ENCODE measurements around the gene TNNT1.
"Not testable (repeated sequence)": the region's sequence is repeated elsewhere in the genome, so short reads cannot be mapped to it uniquely, and the experiment has no call there.

Gene TNNT1, protein sequence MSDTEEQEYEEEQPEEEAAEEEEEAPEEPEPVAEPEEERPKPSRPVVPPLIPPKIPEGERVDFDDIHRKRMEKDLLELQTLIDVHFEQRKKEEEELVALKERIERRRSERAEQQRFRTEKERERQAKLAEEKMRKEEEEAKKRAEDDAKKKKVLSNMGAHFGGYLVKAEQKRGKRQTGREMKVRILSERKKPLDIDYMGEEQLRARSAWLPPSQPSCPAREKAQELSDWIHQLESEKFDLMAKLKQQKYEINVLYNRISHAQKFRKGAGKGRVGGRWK

DNA sequence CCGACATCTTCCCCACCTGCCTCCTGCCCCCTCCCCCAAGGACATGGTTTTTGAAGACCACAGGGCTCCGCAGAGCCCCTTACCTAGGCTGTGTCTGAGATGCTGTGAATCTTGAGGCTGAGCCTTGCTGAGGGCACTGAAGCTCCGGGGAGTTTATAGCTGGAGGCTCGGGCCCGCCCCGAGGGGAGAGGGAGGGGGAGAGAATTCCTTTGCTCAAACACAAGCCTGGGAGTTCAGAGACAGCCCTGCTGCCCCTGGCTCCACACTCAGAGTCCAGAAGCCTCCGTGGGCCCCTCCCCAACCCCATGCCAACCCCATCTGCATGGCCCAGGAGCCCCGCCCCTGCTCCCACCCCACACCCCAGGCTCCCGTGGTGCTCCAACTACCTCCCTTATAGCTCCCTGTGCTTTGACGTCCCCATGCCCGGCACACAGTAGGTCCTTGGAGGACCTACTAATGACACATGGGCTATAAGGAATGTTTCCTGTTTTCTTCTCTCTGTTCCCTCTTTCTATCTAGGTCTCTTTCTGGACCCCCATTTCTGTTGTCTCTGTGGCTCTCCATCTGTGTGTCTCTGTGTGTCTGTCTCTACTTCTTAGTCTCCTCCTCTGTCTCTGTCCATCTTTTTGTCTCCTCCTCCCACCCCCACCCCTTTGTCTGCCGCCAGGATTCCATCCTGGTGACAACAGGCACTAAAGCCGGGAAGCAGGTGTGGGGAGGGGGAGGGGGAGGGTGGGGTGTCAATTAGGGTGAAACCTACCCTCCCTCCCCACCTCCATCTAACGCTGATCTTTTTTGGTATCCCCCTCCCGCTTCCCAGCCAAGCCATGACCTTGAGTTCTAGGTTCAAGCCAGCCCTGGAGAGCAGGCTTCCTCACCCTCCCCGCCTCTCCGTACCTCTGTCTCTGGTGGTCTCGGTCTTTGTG lies at the start of gene TNNT1:
TNNT1 (minus strand) TSS at position 129 of the 926 bp plus-strand sequence. CDS start 2,049 bp downstream, outside the sequence.
- no peak for DNase-seq

DNA sequence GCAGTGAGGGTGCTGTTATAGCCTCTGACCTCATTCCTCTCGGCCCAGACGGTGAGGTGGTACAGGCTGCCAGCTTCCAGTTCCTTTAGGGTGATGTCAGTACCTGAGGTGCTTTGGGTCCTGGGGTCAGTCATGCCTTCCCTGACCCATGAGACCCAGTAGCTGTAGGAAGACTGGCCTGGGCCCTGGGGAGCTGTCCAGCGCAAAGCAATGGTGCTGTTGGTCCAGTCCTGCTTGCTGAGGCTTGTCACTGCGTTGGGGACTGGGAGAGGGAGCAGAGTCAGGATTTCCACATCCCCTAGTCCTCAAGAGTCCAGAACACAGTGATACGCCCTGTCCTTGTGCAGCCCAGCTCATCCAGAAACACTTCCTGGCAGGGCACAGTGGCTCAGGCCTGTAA lies 49.6 kb upstream of the TNNT1 start:
- DNase-seq, result no peak

DNA sequence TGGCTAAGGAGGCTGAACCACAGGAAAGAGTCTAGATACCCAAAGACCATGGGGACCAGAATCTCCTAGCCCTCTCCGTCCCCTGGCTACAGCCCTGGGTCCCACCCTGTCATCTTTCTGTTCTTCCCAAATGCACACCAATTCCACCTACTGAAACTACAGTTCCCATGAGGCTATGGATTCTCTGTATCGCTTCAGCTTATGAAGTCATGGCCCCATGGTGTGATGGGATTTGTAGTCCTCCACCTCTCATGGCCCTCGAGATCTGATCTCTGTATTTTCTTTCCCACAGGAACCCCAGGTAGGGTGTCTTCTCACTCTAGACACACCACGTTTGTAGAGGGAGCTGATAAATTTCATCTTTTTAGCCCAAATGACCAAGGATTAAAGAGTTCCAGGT lies 48.5 kb upstream of the TNNT1 start:
- peak in 1 of 2 experiments; percentile 64 for DNase-seq

DNA sequence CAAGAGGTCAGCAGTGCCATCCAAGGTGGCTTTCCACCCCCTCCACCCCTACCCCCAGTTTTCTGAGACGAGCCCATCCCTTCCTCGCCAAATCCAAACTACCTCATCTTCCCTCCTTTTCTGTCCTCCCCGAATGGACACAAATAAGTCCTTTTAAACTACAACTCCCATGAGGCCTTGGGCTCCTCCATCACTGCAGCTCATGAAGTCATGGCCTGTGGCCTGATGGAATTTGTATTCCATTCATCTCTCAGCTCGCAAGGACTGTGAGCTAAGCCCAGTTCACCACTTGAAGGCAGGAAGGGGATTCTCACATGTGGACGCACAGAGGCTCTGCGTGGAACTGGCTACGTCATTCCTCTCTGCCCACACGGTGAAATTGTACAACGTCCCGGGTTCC lies 47.8 kb upstream of the TNNT1 start:
- peak; percentile 37 to 55 for DNase-seq

DNA sequence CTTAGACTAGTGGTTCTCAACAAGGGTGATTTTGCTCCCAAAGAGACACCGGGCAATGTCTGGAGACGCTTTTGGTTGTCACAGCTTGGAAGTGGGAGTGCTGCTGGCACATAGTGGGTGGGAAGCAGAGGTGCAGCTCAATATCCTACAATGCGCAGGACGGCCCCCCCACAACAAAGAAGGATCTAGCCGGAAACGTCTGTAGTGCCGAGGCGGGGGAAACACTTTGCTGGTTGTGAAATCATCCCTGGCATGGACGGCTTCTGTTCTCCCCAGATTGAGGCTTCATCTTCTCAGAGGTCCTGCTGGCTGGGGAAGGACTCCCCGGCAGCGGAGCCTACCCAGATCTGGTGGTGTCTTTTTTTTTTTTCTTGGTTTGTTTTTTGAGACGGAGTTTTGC lies 44.5 kb upstream of the TNNT1 start:
- DNase-seq, result no peak

DNA sequence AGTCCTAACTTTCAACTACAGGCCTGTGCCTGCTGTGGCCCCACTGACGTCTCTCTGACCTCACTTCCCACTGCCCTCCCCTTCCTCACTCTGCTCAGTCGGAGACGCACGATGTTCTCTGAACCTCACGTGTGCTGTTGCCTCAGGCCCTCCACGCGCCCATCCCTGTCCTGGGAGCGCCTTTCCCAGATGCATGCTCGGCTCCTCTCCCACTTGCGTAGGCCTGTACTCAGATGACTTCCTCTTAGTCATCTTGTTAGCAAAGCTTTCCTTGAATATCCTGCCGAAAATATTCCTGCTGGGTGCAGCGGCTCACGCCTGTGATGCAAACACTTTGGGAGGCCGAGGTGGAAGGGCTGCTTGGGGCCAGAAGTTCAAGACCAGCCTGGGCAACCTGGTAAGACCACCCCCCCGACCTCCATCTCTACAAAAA lies 40.4 kb upstream of the TNNT1 start:
- DNase-seq, result no peak

DNA sequence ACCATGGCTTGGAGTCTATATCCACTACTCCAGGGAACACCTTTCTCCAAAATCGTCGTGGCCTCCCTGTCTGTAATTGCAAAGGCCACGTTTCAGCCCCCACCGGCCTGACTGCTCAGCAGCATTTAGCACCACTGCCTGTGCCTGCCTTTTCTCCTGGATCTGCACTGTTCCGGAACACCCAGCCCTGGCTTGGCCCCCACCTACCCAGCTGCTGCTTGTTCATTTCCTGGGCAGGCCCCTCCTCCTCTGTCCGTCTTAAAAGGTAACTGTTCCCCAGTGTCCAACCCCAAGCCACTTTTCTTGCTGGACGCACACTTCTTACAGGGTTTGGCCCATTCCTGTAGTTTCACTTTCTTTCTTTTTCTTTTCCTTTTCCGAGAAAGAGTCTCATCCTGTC lies 39.6 kb upstream of the TNNT1 start:
- DNase-seq, result no peak

DNA sequence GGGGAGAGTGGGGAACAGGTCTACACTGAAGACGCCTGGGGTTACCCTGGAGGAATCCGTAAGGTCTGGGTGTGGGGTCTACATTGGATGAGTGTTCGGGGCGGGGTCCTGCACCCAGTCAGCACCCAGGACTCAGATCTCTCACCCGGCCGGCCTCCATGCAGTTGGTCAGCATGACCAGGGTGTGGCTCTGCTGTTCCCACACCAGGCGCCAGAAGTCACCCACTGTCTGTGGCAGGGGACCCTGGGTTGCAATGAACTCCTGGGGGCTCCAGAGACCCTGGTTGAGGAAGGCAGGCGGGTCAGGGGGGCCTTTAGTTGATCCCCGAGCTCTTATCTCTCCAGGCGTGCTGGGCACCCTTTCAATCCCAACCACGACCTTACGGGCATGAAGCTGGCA lies 37.1 kb upstream of the TNNT1 start:
- no peak for DNase-seq

DNA sequence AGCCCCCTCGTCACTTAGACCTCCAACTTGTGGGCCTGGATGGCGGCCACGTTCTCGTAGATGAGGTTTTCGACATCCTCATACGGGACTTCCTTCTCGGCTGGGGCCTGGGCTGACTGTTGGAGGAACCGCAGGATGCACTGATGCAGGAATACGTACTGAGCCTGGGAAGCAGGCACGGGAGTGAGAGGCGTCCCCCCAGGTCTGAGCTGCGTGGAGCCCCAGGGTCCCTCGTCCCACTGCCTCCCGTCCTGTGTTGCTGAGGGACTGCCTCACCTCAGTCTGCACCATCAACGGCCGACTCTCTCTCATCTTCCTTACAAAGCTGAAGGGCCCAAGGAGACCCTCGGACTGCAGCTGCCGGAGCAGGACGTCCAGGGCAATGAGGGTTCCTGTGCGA lies 32.7 kb upstream of the TNNT1 start:
- DNase-seq, result no peak

DNA sequence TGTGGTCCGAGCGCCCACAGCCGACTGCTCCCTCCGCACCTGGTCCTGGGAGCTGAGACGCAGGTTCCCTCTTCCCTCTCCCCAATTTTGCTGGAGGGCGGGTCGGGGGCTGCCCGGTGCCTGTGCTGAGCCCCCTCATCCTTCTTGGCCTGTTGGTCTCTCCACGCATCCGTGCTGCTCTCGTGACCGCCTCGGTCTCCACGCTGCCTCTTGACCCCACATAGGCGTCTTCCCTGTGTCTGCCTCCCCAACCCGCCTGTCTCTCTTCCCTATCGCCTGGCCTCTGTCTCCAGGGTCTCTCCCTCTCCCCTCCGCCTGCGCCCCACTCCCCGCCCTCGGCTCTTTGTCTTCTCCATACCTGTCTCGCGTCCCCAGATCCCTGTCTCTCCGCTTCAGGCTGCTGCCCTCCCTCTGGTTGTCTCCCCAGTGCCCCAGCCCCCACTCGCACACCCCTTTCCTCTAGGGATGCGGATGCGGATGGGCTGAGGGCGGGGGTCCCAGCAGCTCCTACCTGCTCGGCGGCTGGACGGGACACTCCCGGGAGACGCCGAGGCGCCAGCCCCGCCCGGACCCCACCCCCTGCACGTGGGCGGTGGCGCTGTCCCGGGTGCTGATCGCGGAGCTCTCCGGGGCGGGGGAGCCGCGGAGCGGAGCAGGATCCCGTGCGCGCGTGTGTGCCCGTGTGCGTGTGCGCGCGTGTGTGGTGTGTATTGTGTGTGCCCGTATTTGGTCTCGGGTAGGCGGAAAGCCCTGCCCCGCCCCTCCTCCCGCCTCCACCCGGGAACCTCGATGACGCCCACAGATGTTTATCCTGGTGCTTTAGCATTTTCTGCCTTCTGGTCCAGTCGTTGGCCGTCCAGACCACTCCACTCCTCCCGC lies 30.8 kb upstream of the TNNT1 start, which contains the start of gene SYT5:
SYT5 (minus strand) TSS at position 684 of the 879 bp plus-strand sequence. CDS start 1,248 bp downstream, outside the sequence.
- DNase-seq, result peak; percentile 23 to 50

DNA sequence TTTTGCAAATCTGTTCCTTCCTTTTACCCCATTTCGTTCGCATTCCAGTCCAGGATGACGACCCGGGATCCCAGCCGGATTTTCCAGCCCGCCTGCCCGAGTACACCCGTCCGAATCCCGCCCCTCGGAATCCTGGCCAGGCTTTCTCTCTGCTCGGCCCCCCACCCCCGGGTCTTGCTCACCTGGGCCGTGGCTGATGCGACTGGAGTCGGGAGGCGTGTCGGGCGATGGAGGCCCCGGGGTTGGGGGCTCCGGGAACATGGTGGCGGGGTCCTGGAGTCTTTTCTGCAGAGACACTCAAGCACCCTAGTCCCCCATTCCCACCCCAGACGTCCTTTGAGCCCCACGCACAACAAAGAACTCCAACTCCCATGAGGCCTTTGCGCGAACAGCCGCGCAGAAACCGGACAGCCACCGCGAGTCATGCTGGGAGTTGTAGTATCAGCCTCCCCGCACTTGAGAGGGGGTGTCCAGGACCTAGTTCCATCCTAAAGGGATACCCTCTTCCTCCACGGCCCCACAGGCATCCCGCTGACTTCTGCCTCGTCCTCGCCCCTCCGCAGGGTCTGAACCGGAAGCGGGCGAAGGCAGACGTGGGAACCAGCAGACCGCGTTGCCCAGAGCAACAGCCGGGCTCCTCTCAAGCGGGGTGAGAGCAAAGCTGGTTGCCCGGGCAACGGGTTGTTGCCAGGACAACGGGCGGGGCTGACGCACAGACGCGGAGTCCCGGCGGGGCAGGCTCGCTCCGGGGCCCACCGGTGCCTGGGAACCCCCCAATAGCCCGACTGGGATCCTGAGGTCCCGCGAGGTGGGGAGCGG lies 30.0 kb upstream of the TNNT1 start:
- DNase-seq, result peak; percentile 93 to 94

DNA sequence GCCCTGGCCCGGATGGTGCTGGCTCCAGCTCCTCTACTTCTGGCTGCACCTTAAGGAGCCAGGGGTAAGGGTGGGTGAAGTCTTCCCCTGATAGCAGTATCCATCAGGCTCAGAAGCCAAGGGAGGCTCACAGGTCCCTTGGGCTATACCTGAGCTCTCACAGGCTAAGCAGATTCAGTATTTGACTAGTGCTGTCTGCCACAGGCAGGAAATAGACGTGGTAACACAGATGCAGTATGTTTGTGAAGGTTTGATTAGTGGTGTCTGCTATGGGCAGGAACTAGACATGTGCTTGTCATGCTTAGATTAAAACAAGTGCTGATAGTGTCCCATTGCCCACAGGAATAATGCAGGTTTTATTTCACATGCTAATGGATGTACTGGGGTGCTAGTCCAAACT lies 27.1 kb upstream of the TNNT1 start:
- DNase-seq, result peak; percentile 36 to 49

DNA sequence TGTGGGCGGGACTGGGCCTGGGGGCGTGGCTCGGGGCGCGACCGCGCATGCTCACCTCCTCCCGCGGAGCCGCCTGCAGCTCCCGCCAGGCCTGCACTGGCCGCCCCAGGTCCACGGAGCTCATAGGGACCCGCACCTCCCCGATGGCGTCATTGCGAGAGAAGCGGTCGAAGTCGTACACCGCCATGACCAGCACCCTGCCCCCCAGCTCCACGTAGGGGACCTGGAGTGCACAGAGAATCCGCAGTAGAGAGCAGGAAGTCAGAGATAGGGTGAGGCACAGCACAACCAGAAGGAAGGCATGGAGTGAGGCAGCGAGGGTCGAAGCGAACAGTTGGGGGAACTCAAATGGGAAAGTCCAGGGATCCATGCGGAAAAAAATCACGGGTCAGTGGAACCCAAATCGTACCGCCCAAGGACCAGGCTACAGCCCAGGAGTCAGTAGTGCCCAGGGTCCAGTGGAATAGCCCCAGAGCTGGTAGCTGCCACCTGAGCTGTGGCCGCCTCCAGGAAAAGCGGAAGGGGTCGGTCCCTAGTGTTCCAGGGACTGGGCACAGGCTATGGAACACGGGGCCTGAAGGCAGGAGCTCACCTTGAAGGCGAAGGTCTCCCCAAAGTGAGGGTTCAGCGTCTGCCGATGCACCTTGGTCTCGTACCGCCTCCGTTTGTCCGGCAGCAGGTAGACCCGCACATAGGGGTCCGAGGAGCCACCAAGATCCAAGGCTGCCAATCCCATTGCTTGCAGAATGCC lies 26.3 kb upstream of the TNNT1 start:
- peak; percentile 65 to 81 for DNase-seq

DNA sequence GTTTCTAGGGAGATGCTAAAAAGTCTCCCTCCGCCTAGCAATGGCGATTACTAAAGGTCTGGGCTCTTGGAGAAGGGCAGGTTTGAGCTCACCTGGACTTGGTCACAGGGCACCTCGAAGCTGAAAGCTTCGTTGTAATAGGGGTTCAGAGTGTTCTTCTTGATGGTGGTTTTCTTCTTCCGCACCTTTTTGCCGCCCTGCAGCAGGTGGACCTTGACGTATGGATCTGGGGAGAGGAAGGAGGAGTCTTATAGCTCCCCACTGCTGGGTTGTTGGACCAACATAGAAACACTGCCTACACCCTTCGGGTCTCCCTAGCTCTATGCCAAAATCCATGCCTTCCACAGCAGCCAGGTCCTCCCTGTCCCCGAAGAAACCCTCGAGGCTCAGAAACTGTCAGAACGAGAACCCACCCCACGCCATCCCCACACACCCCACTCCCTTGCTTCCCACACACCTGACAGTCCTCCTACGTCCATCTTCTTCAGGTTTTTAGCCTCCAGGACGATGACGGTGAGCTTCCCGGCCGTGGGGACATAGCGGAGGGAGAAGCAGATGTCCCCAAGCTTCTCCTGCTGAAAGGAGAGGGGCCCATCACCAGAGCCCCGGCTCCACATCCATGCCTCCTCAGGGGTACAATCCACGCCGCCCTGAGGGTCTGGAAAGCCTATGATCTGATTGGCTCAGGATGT lies 25.6 kb upstream of the TNNT1 start:
- DNase-seq, result peak in 1 of 2 experiments; percentile 54

DNA sequence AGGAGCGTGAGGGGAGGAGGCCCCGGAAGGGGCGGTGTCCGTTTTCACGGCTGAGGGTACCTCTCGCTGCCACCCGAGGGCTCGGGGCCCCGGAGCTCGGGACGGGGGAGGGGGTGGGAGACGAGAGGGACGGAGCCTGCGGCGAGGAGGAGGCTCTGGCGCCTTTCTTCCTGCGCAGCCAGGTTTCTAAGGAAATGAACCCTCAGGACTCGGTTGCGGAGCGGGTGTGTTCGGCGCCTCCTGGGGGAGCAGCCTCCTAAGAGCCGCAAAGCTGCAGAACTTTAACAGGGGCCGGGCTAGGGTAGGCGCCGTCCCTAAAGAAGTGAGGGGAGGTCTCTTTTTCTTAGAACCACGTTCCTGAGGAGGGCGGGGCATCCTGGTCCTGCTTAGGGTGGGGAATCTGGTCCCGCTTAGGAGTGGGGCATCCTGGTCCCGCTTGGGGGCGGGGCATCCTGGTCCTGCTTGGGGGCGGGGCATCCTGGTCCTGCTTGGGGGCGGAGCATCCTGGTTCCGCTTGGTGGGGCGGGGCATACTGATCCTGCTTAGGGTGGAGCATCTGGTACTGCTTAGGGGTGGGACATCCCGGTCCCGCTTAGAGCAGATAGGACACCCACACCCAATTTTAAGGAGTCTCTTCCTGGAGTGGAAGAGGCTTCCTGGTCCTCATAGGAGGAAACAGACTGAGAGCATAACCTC lies 24.9 kb upstream of the TNNT1 start:
- peak; percentile 79 for DNase-seq

DNA sequence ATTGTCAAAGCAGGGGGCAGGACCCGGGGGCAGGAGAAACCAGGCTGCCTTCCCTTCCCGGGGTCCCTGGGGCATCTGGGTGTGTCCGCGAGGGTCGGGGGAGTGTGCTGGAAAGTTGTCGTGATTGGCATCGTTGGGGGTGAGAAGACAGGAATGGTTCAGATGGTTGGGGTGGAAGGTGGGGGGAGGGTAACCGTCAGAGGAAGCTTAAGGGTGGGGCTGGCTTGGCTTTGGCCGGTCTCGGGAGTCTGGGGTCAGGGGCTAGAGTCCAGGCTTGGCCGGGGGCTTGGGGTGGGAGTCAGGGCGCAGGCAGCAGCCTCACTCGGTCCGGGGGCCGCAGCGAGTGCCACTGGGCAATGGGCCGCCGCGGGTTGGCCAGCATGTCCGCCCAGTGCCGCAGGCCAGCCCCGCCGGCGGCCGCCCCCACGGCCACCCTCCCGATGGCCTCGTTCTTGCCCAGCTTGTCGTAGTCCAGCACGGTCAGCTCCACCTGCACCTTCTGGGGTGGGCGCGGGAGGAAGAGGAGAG lies 24.2 kb upstream of the TNNT1 start:
- DNase-seq, result no peak

DNA sequence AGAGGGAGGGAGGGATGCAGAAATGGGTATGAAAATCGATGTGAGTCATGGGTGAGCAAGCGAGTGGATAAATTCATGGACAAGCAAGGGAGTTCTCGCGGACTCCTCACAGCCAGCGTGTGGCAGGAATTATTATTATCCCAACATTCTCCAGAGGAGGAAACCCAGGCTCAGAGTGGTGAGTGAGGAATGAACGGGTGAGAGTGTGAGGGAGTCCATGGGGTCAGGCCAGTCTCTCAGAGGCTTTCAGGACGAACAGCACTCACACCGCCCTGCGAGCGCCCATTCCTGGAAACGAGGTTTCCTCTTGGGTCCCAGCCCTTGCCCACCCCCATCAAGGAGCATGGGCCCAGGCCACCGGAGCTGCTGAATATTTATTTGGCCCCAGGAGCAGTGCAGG lies 23.7 kb upstream of the TNNT1 start:
- no peak for DNase-seq

DNA sequence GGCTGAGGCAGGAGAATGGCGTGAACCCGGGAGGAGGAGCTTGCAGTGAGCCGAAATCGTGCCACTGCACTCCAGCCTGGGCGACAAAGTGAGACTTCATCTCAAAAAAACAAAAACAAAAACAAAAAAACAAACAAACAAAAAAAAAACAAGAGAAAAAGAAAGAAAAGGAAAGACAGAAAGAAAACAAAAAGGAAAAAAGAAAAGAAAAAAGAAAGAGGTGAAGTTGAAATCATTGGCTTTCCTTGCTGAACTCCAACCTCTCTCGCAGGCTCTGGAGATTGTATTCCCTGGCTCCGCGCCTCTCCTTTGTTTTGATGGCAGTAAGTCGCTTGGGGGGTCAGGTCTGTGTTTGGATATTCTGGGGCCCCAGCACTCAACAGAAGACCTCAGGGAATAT lies 23.3 kb upstream of the TNNT1 start:
- not testable (repeated sequence) for DNase-seq

DNA sequence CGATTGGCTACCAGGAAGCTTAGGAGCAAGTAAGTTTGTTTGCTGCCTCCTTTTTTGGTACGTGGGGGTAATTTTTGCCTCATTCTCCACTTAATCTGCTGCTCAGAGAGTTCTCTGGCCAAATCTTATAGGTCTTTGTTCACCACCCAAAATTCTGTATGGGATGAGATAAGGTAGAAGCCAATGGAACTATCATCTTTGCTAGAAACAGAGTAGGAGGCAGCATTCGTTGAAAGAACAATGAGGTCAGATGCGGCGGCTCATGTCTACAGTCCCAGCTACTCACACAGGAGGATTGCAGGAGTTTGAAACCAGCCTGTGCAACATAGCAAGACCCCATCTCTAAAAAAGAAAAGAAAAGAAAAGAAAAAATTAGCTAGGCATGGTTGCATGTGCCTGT lies 22.4 kb upstream of the TNNT1 start:
- DNase-seq, result no peak

DNA sequence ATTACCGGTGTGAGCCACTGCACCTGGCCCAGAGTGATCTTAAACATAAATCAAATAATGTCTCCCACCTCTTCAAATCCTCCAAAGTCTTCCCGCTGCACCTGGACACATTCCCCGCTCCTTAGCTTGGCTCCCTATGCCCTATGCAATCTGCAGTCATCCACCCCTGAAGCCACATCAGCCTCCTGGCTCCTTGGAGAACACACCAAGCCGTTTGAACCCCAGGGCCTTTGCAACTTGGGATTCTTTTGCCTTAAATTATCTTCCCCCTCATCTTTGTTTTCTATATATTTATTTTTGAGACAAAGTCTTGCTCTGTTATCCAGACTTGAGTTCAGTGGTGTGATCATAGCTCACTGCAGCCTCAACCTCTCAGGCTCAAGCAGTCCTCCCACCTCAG lies 20.1 kb upstream of the TNNT1 start:
- DNase-seq, result no peak
